Mammary epithelial cell (primary cell): ENCODE data around the gene MRPS26.
"Not testable (repeated sequence)": the region's sequence is repeated elsewhere in the genome, so short reads cannot be mapped to it uniquely, and the experiment has no call there.

Experiments used
- CTCF ChIP-seq, 2 donors: IDR thresholded peaks in 1 of 2; conservative IDR thresholded peaks in 1 of 2; 2 replicates each; pipeline ENCODE4 v1.5.1; 2011 to 2012; ENCODE audit warnings: inconsistent platforms in 2 of 2, low read length in 2 of 2, mild to moderate bottlenecking in 2 of 2, control low read depth in 1 of 2, low read depth in 1 of 2; ENCODE audit not compliant: insufficient read depth in 1 of 2; ENCODE audit errors: extremely low read depth in 1 of 2
- EZH2 ChIP-seq: IDR thresholded peaks from 2 replicates; pipeline ENCODE4 v1.6.1; 2012; ENCODE audit warnings: low read length, inconsistent platforms, borderline replicate concordance

- not testable (repeated sequence) for TF ChIP-seq CTCF (conservative IDR thresholded peaks at IDR 0.05 in 1 of 2, IDR thresholded peaks at IDR 0.05 in 1 of 2; ENCODE audit: extremely low read depth in 1 of 2, insufficient read depth in 1 of 2, low read depth in 1 of 2, low read length in 2 of 2); EZH2
Observed at GRCh38 chr20:3015302-3015701, 30.6 kb upstream of the MRPS26 start.
